HG03159 (cell line): ENCODE results near the gene NOC4L.
"Not testable (repeated sequence)": the region's sequence is repeated elsewhere in the genome, so short reads cannot be mapped to it uniquely, and the experiment has no call there.

Source experiments
- ATAC-seq: cut with Tn5 transposase; IDR thresholded peaks from one replicate; pipeline ENCODE4 v1.9.1; 2021; ENCODE audit warnings: mild to moderate bottlenecking, moderate library complexity; ENCODE audit not compliant: unreplicated experiment

Gene NOC4L

DNA sequence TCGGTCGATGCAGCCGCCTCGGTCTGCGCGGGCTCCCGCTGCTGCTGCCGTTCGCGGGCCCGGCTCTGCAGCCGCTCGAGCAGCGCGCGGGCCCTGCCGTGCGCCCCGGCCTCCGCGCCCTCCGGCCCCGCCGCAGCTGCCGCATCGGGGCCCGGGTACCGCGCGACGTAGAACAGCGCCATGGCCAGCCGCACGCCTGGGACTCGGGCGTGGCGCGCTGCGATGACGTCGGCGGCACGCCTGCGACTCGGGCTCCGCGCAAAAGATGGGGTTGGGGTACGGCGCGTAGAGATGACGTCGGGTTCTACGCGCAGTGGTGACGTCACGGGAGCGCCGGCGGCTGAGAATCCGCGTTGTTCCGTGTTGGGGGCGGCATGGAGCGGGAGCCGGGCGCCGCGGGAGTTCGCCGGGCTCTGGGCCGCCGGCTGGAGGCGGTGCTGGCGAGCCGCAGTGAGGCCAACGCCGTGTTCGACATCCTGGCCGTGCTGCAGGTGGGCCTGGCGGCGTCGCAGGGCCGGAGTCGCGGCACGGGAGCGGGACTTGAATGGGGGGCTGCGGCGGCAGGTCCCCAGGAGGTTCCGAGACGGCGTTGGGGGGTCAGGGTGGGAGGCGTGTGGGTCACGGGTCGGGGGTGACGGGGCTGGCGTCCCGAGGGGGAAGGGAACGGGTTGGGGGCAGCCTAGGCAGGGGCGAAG, at the start of gene NOC4L, which contains the start of gene DDX51:
Gene NOC4L, plus strand, starts transcription at position 343 of the 695 bp plus-strand sequence. Its CDS starts 32 bp downstream, at position 375.
Gene DDX51, minus strand, starts transcription at position 205 of the 695 bp plus-strand sequence. Its CDS starts 23 bp downstream, at position 182.
- ATAC-seq, result peak; percentile 83

- no peak for ATAC-seq
These were observed 48.5 kb upstream of the NOC4L start for GRCh38 chr12:132095520-132096409.

- ATAC-seq, result no peak
These were observed 44.5 kb upstream of the NOC4L start for GRCh38 chr12:132099739-132100138.

- no peak for ATAC-seq
These were observed 43.8 kb upstream of the NOC4L start for GRCh38 chr12:132100306-132101065.

DNA sequence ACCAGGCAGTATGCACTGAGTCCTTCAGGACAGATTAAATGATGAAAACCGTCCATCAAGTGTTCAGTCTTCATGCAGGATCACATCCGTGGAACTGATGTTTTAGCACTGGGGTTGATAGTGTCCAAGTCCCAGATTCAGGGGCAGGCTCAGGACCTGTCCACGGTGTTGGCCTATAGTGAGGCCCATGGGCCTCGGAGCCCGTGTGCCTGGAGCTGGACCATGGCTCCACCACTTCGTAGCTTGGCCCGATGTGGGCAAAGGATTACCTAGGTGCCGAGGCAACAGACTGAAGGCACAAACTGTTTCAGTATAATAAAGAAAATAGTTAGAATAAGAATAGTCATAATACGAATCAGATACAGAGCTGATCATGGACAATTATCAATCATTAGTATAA, 42.0 kb upstream of the NOC4L start:
- ATAC-seq, result no peak

DNA sequence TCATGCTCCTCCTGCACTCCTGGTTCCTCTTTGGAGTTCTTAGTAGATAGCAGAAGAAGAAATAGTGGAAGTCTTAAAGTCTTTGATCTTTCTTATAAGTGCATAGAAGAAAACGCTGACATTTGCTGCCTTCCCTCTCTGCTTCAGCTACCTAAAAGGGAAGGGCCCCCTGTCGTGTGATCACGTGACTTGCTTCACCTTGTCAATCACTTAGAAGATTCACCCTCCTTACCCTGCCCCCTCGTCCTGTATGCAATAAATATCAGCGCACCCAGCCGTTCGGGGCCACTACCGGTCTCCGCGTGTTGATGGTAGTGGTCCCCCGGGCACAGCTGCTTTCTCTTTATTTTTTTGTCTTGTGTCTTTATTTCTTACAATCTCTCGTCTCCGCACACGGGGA, 41.2 kb upstream of the NOC4L start:
- ATAC-seq, result not testable (repeated sequence)

GRCh38 chr12:132103542-132104308, 40.5 kb upstream of the NOC4L start:
- no peak for ATAC-seq

DNA sequence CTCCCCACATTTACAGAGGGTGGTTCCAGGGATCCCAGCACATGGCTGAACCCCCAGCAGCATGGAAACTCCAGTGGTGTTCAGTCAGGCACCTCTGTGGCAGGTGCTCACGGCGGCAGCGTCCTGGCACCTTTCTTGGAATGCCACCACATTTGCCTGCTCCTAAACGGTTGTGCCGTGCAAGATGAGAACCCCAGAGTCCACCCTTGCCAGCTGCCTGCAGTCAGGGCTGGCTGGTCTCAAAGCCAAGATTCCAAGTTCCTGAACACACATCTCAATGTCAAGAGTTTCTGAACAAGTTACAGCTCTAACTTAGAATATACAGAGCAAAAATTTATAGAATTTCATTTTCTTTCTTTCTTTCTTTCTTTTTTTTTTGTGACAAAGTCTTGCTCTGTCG, 38.8 kb upstream of the NOC4L start:
- no peak for ATAC-seq

- ATAC-seq, result no peak
These were observed 37.3 kb upstream of the NOC4L start for GRCh38 chr12:132106921-132107320.

DNA sequence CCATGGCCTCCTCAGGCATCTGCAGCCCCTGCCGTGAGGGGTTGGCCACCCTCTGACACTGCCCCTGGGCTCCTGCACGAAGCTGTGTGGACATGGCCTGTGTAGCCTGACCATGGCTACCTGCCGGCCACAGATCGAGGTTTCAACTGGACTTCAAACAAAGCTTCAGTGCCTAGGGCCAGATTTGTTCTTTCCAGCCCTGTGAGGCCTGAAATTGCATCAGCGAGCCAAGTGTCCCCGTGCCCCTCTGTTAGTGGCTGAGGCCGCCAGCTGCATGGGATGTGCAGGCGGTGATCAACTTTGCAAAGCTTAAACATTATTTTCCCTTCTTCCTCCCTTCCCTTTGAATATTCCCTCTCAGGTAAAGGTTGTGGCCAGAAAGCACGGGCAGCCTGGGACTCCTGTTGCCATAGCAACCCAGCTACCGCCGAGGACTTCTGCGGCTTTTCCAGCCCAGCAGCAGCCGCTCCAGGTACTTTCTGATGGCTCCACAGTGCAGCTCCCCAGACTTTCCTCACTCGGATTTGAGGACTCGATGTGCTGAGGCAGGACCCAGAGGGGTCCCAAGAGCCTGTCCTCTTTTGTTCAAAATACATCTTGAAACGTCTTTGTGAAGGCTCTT, 35.9 kb upstream of the NOC4L start:
- no peak for ATAC-seq

- no peak for ATAC-seq
These were observed 34.5 kb upstream of the NOC4L start for GRCh38 chr12:132109741-132110140.

GRCh38 chr12:132110677-132111076, 33.6 kb upstream of the NOC4L start:
- ATAC-seq, result no peak

DNA sequence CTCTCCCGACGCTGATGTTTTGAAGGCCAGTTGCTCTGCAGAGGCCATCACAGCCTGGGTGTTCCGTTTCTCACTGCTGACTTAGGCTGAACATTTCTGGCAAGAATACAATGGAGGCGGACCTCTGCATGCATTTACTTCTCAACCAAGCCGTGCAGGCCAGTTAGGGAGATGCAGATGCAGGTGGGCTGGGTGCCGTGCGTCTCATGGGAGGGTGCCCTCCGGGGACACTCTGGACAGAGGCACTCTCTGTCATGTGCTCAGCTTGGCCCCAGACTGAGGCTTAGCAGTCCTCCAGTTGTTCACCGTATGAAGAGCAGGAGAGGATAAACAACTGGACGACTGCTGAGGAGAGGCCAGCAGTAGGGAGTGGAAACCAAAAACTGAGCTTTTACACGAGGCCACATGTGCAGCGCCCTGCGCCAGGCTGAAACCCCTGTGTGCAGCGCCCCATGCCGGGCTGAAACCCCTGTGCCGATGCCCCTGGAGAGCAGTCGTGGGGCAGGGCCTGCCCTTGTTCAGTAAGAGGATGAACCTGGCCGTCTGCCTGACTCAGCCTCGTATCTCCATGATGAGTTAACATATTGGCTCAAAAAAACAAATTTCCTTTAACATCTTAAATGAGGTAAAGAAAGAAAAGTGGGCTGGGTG, 32.5 kb upstream of the NOC4L start:
- ATAC-seq, result no peak

GRCh38 chr12:132114667-132115066, 29.6 kb upstream of the NOC4L start:
- ATAC-seq, result no peak

GRCh38 chr12:132115500-132115899, 28.8 kb upstream of the NOC4L start:
- ATAC-seq, result no peak

- no peak for ATAC-seq
These were observed 27.3 kb upstream of the NOC4L start for GRCh38 chr12:132116709-132117557.

DNA sequence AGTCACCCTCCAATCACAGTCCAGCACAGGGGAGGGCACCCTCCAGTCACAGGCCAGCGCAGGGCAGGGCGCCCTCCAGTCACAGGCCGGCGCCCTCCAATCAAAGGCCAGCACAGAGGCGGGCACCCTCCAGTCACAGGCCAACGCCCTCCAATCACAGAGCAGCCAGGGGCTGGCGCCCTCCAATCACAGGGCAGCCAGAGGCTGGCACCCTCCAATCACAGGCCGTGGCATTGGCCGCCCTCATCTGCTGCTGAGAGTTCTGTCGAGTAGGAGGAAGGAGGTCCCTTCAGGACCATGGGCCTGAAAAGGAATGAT, 26.7 kb upstream of the NOC4L start:
- ATAC-seq, result no peak

GRCh38 chr12:132118876-132119275, 25.4 kb upstream of the NOC4L start:
- no peak for ATAC-seq

DNA sequence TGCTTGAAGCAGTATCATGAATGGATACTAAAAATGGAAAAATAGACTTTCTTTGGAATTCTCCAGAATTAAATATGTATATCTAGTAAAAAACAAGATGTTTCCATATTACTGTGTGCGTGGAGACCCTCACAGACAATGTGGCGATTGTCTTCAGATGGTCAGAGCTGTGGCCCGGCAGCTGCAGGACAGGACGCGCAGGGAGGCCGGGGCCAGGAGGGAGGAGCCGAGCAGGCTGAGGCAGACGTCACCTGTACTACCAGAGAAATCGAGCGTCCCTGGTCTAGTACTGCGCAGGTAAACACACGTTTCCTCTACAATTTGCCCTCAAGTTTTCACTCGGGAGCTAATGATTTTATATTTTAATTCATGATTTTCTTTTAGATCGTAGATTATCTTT, 23.0 kb upstream of the NOC4L start:
- ATAC-seq, result no peak
